Measurements from ENCODE around the gene ACAP3. TPM values are rescaled to one million over a fixed set of nuclear protein-coding genes. Genes with fewer than 3 reads are reported as not detected.

Gene ACAP3
- total and polyA plus RNA-seq, 10 of the 15 experiments (the other 5 are each of a cell fraction or from before 2014, with no cell fraction given) = 0.05 to 34.2 (median 7.1) TPM

- TF ChIP-seq, protein P1, sequence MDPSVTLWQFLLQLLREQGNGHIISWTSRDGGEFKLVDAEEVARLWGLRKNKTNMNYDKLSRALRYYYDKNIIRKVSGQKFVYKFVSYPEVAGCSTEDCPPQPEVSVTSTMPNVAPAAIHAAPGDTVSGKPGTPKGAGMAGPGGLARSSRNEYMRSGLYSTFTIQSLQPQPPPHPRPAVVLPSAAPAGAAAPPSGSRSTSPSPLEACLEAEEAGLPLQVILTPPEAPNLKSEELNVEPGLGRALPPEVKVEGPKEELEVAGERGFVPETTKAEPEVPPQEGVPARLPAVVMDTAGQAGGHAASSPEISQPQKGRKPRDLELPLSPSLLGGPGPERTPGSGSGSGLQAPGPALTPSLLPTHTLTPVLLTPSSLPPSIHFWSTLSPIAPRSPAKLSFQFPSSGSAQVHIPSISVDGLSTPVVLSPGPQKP (IDR thresholded peaks at IDR 0.05; ENCODE audit: low read depth, low read length) = no peak
- TF ChIP-seq FOS (IDR thresholded peaks at IDR 0.05; ENCODE audit: borderline replicate concordance, extremely low read depth, insufficient read length) = no peak
Observed at GRCh38 chr1:1286313-1287261, 21.1 kb downstream of the ACAP3 start (continued).

DNA sequence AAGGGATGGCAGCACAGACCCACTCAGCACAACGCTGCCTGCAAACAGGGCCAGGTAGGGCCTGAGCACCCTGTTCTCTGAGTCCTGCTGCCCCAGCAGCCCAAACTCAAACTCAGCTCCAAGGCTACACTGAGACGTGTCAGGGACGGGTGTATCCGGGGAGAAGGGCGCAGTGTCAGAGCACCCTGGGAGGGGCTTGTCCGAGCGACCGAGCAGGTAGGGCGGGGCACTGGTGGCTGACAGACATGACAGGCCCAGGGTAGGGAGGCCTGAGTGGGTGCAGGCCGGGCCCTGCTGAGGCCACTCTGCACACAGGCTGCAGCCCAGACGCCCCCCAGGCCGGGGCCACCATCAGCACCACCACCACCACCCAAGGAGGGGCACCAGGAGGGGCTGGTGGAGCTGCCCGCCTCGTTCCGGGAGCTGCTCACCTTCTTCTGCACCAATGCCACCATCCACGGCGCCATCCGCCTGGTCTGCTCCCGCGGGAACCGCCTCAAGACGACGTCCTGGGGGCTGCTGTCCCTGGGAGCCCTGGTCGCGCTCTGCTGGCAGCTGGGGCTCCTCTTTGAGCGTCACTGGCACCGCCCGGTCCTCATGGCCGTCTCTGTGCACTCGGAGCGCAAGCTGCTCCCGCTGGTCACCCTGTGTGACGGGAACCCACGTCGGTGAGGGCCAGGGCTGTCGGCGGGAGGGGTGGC is 22.0 kb downstream of the ACAP3 start:
- Histone ChIP-seq H3K36me3 (ENCODE audit: control insufficient read depth in 2 of 2, insufficient read depth in 2 of 2, low read length in 1 of 2) (no peaks in the 10 kb centered on the region), H3K9ac (ENCODE audit: control insufficient read depth, insufficient read depth, low read length) (no peak overlapping the region), H3K27ac (ENCODE audit: control insufficient read depth, insufficient read depth) (no peak overlapping the region), H3K9me3 (replicated peaks; ENCODE audit: control insufficient read depth, insufficient read depth, low read length) (no peaks in the 10 kb centered on the region), H3K4me1 (ENCODE audit: control insufficient read depth, insufficient read depth, low read length) (no peaks in the 10 kb centered on the region), H3K27me3 (replicated peaks in 1 of 2; ENCODE audit: control insufficient read depth in 2 of 2, insufficient read depth in 2 of 2, low read length in 1 of 2) (no peaks in the 10 kb centered on the region), H3K4me2 (ENCODE audit: control insufficient read depth, insufficient read depth) (no peak overlapping the region), H2AFZ (ENCODE audit: control insufficient read depth, low read depth, low read length) (no peak overlapping the region), H3K79me2 (ENCODE audit: control insufficient read depth, insufficient read depth, low read length) (no peaks in the 10 kb centered on the region), H3K4me3 (no peak overlapping the region), H4K20me1 (ENCODE audit: control insufficient read depth, insufficient read depth) (no peaks in the 10 kb centered on the region)
- 34% methylated on average over 34 of the region's 37 CpGs for WGBS (ENCODE audit: insufficient coverage, insufficient replicate concordance, low lambda C conversion rate, missing lambda C conversion rate)
- ChIA-PET RAD21 (ENCODE audit: unreplicated experiment) (no interaction called here), POLR2A (no interaction called here), SMC1A (ENCODE audit: uncharacterized antibody, unreplicated experiment) (no interaction called here), CTCF (interaction anchor here (2.5 kb wide), 1 partner anchor 163 kb away, joined by 12 read pairs; no protein-coding TSS in a partner anchor)
- in situ Hi-C loops (cut with MboI) (no loop called here), intact Hi-C loops (cut with micrococcal nuclease; ENCODE audit: unreplicated experiment) (no loop called here)
- DNase-seq (ENCODE audit: low read depth, low spot score) = no peak
- no peak for FAIRE-seq
- no TSS peak for BruUV-seq (replicated peaks)
- ATAC-seq = no peak; the same call in none of the 3 replicates
- TF ChIP-seq HDGF (IDR thresholded peaks at IDR 0.05) (no peak), NFYB (IDR thresholded peaks at IDR 0.05; ENCODE audit: insufficient read depth, low read depth, low read length) (no peak), SKIL (IDR thresholded peaks at IDR 0.05; ENCODE audit: low read depth, poor library complexity, severe bottlenecking) (no peak), KAT2A (conservative IDR thresholded peaks at IDR 0.05; ENCODE audit: control insufficient read depth, low read depth, low read length) (no peak), TAF1 (IDR thresholded peaks at IDR 0.05; ENCODE audit: borderline replicate concordance, low read depth, low read length) (no peak), EZH2 (IDR thresholded peaks at IDR 0.05; ENCODE audit: borderline replicate concordance, control insufficient read depth, low read depth, low read length) (no peak), MAX (IDR thresholded peaks at IDR 0.05; ENCODE audit: low read depth, low read length) (no peak), ESRRA (IDR thresholded peaks at IDR 0.05; ENCODE audit: low read length) (no peak), ZNF384 (IDR thresholded peaks at IDR 0.05; ENCODE audit: borderline replicate concordance, low read depth, low read length) (no peak), POLR2AphosphoS2 (IDR thresholded peaks at IDR 0.05; ENCODE audit: low read depth, low read length) (no peak), YBX1 (IDR thresholded peaks at IDR 0.05) (no peak), FOXK2 (IDR thresholded peaks at IDR 0.05) (no peak), RELA (IDR thresholded peaks at IDR 0.05; ENCODE audit: borderline replicate concordance, partially characterized antibody) (no peak)
